K562 (cell line): Measurements from ENCODE around the gene FAM161A. TPM values are rescaled to one million over a fixed set of nuclear protein-coding genes. Genes with fewer than 3 reads are reported as not detected.
A peak's percentile ranks its signal among the peaks of the same experiment; 100 is the strongest.

Experiments used
- ATAC-seq: fragments of 200-7000 bp; cut with Tn5 transposase; 3 replicates; pipeline ENCODE4 v1.9.1; 2020; ENCODE audit warnings: moderate library complexity
- BruUV-seq: library from RNA; stranded (reverse); fragments of 400-500 nt; replicated peaks from 2 replicates; lab custom pipeline; 2021; lab: Mats Ljungman, UMichigan
- CTCF ChIA-PET: fragments of 300-600 bp; formaldehyde crosslinking; extraction: SDS; loops from one replicate; lab custom pipeline; 2021; ENCODE audit warnings: low intra/inter-chr PET ratio; lab: Yijun Ruan, JAX
- POLR2A ChIA-PET: fragments of 300-600, 350-650 bp; sonication (Branson Sonifier 250); formaldehyde crosslinking; extraction: SDS; loops from one replicate; lab custom pipeline; 2021; ENCODE audit warnings: antibody characterized with exemption, inconsistent platforms; lab: Yijun Ruan, JAX
- DNase-seq, 4 experiments: peaks; one replicate each; pipeline versions ENCODE4 v3.0.0 to v3.0.0-alpha.2; 2011 to 2018; ENCODE audit warnings: low spot score in 3 of 4, mixed read lengths in 3 of 4; ENCODE audit errors: extremely low read depth in 1 of 4
- FAIRE-seq: peaks from 2 replicates; lab custom pipeline; 2011; peaks lifted over from hg19 to GRCh38; lab: Jason Lieb, UNC
- H2AFZ ChIP-seq: 2 replicates; pipeline ENCODE4 v1.6.0; 2011; ENCODE audit warnings: low read depth, low read length, control low read depth, inconsistent platforms
- H3K27ac ChIP-seq: fragments of 200-600 bp; 3 replicates; pipeline ENCODE4 v1.8.0; 2011; ENCODE audit warnings: low read depth, mild to moderate bottlenecking, control low read depth, inconsistent platforms, low read length, moderate library complexity, mixed read lengths; ENCODE audit errors: extremely low read depth
- H3K27me3 ChIP-seq, 2 experiments: fragments of 300-600 bp in 1 of 2; 2 replicates in 1 of 2; 3 replicates in 1 of 2; pipeline versions ENCODE4 v1.6.0 to v1.8.0; 2011; ENCODE audit warnings: inconsistent platforms in 2 of 2, low read length in 2 of 2, mild to moderate bottlenecking in 1 of 2, mixed read lengths in 1 of 2, moderate library complexity in 1 of 2; ENCODE audit not compliant: control insufficient read depth in 2 of 2, insufficient read depth in 2 of 2
- H3K36me3 ChIP-seq: fragments of 300-600 bp; 3 replicates; pipeline ENCODE4 v1.8.0; 2011; ENCODE audit warnings: mild to moderate bottlenecking, low read length, inconsistent platforms; ENCODE audit not compliant: control insufficient read depth, insufficient read depth
- H3K4me1 ChIP-seq, 2 experiments: fragments of 200-600 bp in 1 of 2; replicated peaks in 1 of 2; 2 replicates in 1 of 2; 3 replicates in 1 of 2; pipeline versions ENCODE4 v1.5.1 to v1.8.0; 2011; ENCODE audit warnings: inconsistent platforms in 2 of 2, low read length in 2 of 2, mild to moderate bottlenecking in 1 of 2, mixed read lengths in 1 of 2, moderate library complexity in 1 of 2; ENCODE audit not compliant: control insufficient read depth in 2 of 2, insufficient read depth in 2 of 2
- H3K4me2 ChIP-seq: 2 replicates; pipeline ENCODE4 v1.6.1; 2011; ENCODE audit warnings: low read length, control low read depth, inconsistent platforms, mixed read lengths; ENCODE audit not compliant: insufficient read depth
- H3K4me3 ChIP-seq: fragments of 200-600 bp; sonication (generic), shearing (Covaris generic); 2 replicates; pipeline ENCODE4 v1.5.1; 2016; ENCODE audit warnings: control low read depth, inconsistent platforms
- H3K79me2 ChIP-seq: fragments of 200-600 bp; 3 replicates; pipeline ENCODE4 v1.8.0; 2011; ENCODE audit warnings: low read length, inconsistent platforms; ENCODE audit not compliant: control insufficient read depth, insufficient read depth
- H3K9ac ChIP-seq, 2 experiments: 2 replicates each; pipeline versions ENCODE4 v1.6.0 to v1.6.1; 2011; ENCODE audit warnings: low read depth in 2 of 2, low read length in 2 of 2, control low read depth in 1 of 2, inconsistent platforms in 1 of 2, mild to moderate bottlenecking in 1 of 2, mixed read lengths in 1 of 2; ENCODE audit not compliant: insufficient read depth in 1 of 2
- H3K9me1 ChIP-seq: one replicate; pipeline ENCODE4 v1.6.0; 2011; ENCODE audit warnings: inconsistent platforms, mild to moderate bottlenecking, low read length, moderate library complexity; ENCODE audit not compliant: control insufficient read depth, insufficient read depth
- H3K9me3 ChIP-seq: replicated peaks from 2 replicates; pipeline ENCODE4 v1.5.1; 2011; ENCODE audit warnings: low read depth, low read length, inconsistent platforms; ENCODE audit not compliant: control insufficient read depth, insufficient read depth
- H4K20me1 ChIP-seq: replicated peaks from 2 replicates; pipeline ENCODE4 v1.6.1; 2011; ENCODE audit warnings: low read length, inconsistent platforms, mixed read lengths; ENCODE audit not compliant: control insufficient read depth, insufficient read depth
- CBFA2T3 ChIP-seq: fragments of 450-650 bp; IDR thresholded peaks from 2 replicates; pipeline ENCODE4 v1.6.1; 2017
- HDAC8 ChIP-seq: fragments of 450-650 bp; IDR thresholded peaks from 2 replicates; pipeline ENCODE4 v1.6.1; 2016; ENCODE audit warnings: mild to moderate bottlenecking, missing genetic modification characterization, moderate library complexity, missing compliant biosample characterization
- MEF2A ChIP-seq: IDR thresholded peaks from 2 replicates; pipeline ENCODE4 v1.6.1; 2011; ENCODE audit warnings: low read depth, mild to moderate bottlenecking, low read length, moderate library complexity; ENCODE audit not compliant: control insufficient read depth
- PHF20 ChIP-seq: fragments of 450-650 bp; IDR thresholded peaks from 2 replicates; pipeline ENCODE4 v1.6.1; 2018; ENCODE audit not compliant: partially characterized antibody
- RBFOX2 ChIP-seq: fragments of 200-400 bp; formaldehyde crosslinking; IDR thresholded peaks from 2 replicates; pipeline ENCODE4 v1.6.1; 2017; ENCODE audit warnings: low read depth, mild to moderate bottlenecking, low read length, moderate library complexity
- RBM22 ChIP-seq: fragments of 200-400 bp; formaldehyde crosslinking; IDR thresholded peaks from 2 replicates; pipeline ENCODE4 v1.6.1; 2018; ENCODE audit warnings: low read length, low read depth; ENCODE audit not compliant: poor library complexity, severe bottlenecking
- ZNF311 ChIP-seq: fragments of 250-450 bp; sonication (Bioruptor Pico); IDR thresholded peaks from 2 replicates; pipeline ENCODE4 v1.4.0; 2020; ENCODE audit warnings: mild to moderate bottlenecking, moderate library complexity
- WGBS: fragments of 100-300 bp; shearing (Covaris generic); methylation state at CpG from one replicate; pipeline ENCODE4 v1.1.6; 2016; ENCODE audit warnings: low coverage, mixed read lengths; ENCODE audit not compliant: insufficient coverage; ENCODE audit errors: missing lambda C conversion rate; 5-methylcytosine and 5-hydroxymethylcytosine counted together
- in situ Hi-C: fragments of 300-500 bp; cut with MboI; formaldehyde crosslinking; loops from 4 replicates; pipeline ENCODE4 v1.15.0; 2018; ENCODE audit warnings: inconsistent platforms, mixed read lengths
- intact Hi-C: fragments of 100-400 bp; cut with micrococcal nuclease; formaldehyde crosslinking; loops from 2 replicates; pipeline ENCODE4 v1.14.2; 2022
- polyA plus RNA-seq, 8 experiments: library from polyadenylated mRNA; depleted of rRNA in 4 of 8; stranded (reverse) in 5 of 8; unstranded in 3 of 8; fragments of >200 nt; fragmentation: Nextera tagmentation in 2 of 8; fragmentation: Illumina TruSeq in 1 of 8; extraction: Ambion mirVana in 2 of 8; extraction: Trizol in 1 of 8; gene quantifications; 2 replicates each; pipeline versions ENCODE4 v1.2.1 to v1.2.3, GENCODE V29; 2011 to 2014; ENCODE audit warnings: inconsistent platforms in 1 of 8, missing spikeins in 1 of 8
- total RNA-seq, 7 experiments: library from RNA; depleted of rRNA in 6 of 7; stranded (reverse); fragments of >200 nt in 6 of 7; fragmentation: Illumina TruSeq in 2 of 7; extraction: Trizol in 2 of 7; gene quantifications; 2 replicates each; pipeline versions ENCODE4 v1.2.1 to v1.2.3, GENCODE V29; 2011 to 2021; ENCODE audit warnings: low replicate concordance in 1 of 7
- TF ChIP-seq, protein P1 (sequence below): sonication (generic); formaldehyde crosslinking; IDR thresholded peaks from 2 replicates; pipeline ENCODE4 v1.8.1; 2023; ENCODE audit warnings: mild to moderate bottlenecking, missing genetic modification reagents
- TF ChIP-seq, protein P2 (sequence below), 2 experiments: IDR thresholded peaks in 1 of 2; conservative IDR thresholded peaks in 1 of 2; 2 replicates each; pipeline ENCODE4 v1.6.1; 2016; ENCODE audit warnings: low read depth in 2 of 2, mild to moderate bottlenecking in 1 of 2, missing compliant biosample characterization in 1 of 2, missing genetic modification characterization in 1 of 2, moderate library complexity in 1 of 2
- TF ChIP-seq, protein P3 (sequence below): fragments of 450-650 bp; IDR thresholded peaks from 2 replicates; pipeline ENCODE4 v1.6.1; 2017; ENCODE audit warnings: antibody characterized with exemption, mild to moderate bottlenecking

FAM161A gene
- total and polyA plus RNA-seq, 9 of the 15 experiments (the other 6 are each of a cell fraction or from before 2014, with no cell fraction given) = 0.27 to 1.4 (median 0.80) TPM

DNA sequence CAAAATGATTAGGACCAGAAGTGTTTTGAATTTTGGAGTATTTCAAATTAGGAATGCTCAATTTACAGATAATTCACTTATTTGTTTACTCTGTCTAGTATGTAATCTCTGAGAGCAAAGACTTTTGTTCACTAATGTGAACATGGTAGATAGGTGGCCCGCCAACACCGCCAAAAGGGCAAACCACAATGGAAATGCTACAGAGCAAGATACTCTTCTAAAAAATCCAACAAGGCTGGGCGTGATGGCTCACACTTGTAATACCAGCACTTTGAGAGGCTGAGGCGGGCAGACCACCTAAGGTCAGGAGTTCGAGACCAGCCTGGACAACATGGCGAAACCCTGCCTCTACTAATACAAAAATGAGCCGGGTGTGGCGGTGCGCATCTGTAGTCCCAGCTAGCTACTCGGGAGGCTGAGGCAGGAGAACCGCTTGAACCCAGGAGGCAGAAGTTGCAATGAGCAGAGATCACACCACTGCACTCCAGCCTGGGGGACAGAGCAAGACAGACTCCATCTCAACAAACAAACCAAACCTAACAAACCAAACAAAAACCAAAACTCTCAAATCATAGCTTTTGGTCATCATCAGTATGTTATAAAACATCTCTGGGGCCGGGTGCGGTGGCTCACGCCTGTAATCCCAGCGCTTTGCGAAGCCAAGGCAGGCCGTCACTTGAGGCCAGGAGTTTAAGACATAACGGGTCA lies 32.2 kb upstream of the FAM161A start:
- no peak overlapping the region for H2AFZ ChIP-seq
- H3K4me2 ChIP-seq = peak overlapping the region; percentile 91
- peak overlapping the region; percentile 87; the same call in 2 of the 3 replicates for H3K27ac ChIP-seq
- no peaks in the 10 kb centered on the region for H3K27me3 ChIP-seq
- FAIRE-seq = no peak
- H3K79me2 ChIP-seq = peaks cover 65% of the 10 kb centered on the region
- ATAC-seq = no peak
- H3K9me3 ChIP-seq = no peaks in the 10 kb centered on the region
- H3K4me3 ChIP-seq = peak overlapping the region; percentile 78
- H3K36me3 ChIP-seq = peaks cover 65% of the 10 kb centered on the region
- ChIA-PET POLR2A (interaction anchor here (2.6 kb wide), 1 partner anchor 14 kb away, joined by 14 read pairs; no protein-coding TSS in a partner anchor), CTCF (no interaction called here)
- in situ Hi-C loops (no loop called here), intact Hi-C loops (no loop called here)
- peak in 1 of 4 experiments; percentile 13 for DNase-seq
- H4K20me1 ChIP-seq = peaks cover 19% of the 10 kb centered on the region
- no peaks in the 10 kb centered on the region for H3K9me1 ChIP-seq
- 60% methylated on average over 18 of the region's 18 CpGs for WGBS
- H3K9ac ChIP-seq = peak overlapping the region; percentile 85 to 93; a peak in 3 of 4 replicates
- BruUV-seq = no TSS peak
- peaks cover 2 to 21% of the 10 kb centered on the region in 2 experiments; a peak in 4 of 5 replicates for H3K4me1 ChIP-seq
- TF ChIP-seq, protein P1, sequence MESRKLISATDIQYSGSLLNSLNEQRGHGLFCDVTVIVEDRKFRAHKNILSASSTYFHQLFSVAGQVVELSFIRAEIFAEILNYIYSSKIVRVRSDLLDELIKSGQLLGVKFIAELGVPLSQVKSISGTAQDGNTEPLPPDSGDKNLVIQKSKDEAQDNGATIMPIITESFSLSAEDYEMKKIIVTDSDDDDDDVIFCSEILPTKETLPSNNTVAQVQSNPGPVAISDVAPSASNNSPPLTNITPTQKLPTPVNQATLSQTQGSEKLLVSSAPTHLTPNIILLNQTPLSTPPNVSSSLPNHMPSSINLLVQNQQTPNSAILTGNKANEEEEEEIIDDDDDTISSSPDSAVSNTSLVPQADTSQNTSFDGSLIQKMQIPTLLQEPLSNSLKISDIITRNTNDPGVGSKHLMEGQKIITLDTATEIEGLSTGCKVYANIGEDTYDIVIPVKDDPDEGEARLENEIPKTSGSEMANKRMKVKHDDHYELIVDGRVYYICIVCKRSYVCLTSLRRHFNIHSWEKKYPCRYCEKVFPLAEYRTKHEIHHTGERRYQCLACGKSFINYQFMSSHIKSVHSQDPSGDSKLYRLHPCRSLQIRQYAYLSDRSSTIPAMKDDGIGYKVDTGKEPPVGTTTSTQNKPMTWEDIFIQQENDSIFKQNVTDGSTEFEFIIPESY = peak; percentile 59; the same call in 1 of the 2 replicates
- no peak for TF ChIP-seq MEF2A
- no peak for TF ChIP-seq PHF20
- TF ChIP-seq CBFA2T3 = no peak
- TF ChIP-seq, protein P2, sequence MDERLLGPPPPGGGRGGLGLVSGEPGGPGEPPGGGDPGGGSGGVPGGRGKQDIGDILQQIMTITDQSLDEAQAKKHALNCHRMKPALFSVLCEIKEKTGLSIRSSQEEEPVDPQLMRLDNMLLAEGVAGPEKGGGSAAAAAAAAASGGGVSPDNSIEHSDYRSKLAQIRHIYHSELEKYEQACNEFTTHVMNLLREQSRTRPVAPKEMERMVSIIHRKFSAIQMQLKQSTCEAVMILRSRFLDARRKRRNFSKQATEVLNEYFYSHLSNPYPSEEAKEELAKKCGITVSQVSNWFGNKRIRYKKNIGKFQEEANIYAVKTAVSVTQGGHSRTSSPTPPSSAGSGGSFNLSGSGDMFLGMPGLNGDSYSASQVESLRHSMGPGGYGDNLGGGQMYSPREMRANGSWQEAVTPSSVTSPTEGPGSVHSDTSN (CRISPR knock-in tag; IDR thresholded peaks at IDR 0.05; ENCODE audit: low read depth) = no peak
- TF ChIP-seq, protein P2 (tag; conservative IDR thresholded peaks at IDR 0.05; ENCODE audit: low read depth) = no peak
- no peak for TF ChIP-seq RBM22
- no peak for TF ChIP-seq ZNF311 (CRISPR knock-in tag)
- TF ChIP-seq RBFOX2 = peak; percentile 53; the same call in 1 of the 2 replicates
- 0 out of 2 replicates have a peak, but pooled peaks have one; percentile 58 for TF ChIP-seq HDAC8
- TF ChIP-seq, protein P3, sequence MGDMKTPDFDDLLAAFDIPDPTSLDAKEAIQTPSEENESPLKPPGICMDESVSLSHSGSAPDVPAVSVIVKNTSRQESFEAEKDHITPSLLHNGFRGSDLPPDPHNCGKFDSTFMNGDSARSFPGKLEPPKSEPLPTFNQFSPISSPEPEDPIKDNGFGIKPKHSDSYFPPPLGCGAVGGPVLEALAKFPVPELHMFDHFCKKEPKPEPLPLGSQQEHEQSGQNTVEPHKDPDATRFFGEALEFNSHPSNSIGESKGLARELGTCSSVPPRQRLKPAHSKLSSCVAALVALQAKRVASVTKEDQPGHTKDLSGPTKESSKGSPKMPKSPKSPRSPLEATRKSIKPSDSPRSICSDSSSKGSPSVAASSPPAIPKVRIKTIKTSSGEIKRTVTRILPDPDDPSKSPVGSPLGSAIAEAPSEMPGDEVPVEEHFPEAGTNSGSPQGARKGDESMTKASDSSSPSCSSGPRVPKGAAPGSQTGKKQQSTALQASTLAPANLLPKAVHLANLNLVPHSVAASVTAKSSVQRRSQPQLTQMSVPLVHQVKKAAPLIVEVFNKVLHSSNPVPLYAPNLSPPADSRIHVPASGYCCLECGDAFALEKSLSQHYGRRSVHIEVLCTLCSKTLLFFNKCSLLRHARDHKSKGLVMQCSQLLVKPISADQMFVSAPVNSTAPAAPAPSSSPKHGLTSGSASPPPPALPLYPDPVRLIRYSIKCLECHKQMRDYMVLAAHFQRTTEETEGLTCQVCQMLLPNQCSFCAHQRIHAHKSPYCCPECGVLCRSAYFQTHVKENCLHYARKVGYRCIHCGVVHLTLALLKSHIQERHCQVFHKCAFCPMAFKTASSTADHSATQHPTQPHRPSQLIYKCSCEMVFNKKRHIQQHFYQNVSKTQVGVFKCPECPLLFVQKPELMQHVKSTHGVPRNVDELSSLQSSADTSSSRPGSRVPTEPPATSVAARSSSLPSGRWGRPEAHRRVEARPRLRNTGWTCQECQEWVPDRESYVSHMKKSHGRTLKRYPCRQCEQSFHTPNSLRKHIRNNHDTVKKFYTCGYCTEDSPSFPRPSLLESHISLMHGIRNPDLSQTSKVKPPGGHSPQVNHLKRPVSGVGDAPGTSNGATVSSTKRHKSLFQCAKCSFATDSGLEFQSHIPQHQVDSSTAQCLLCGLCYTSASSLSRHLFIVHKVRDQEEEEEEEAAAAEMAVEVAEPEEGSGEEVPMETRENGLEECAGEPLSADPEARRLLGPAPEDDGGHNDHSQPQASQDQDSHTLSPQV = 0 out of 2 replicates have a peak, but pooled peaks have one; percentile 44
